NCI-H1930 (cell line): ENCODE results near the gene ARL2.
A peak's percentile ranks its signal among the peaks of the same experiment; 100 is the strongest.
"Not testable (repeated sequence)": the region's sequence is repeated elsewhere in the genome, so short reads cannot be mapped to it uniquely, and the experiment has no call there.

Experiments used
- DNase-seq, 2 experiments: peaks; one replicate each; lab custom pipeline; 2025; lab: John Stamatoyannopoulos, UW

ARL2 gene

GRCh38 chr11:65013888-65014725 is at the start of gene ARL2:
TSS of gene ARL2 (plus strand) at chr11:65014160. CDS start at chr11:65014208, 48 bp downstream.
- DNase-seq = peak; percentile 84 to 94

GRCh38 chr11:64967375-64967774 is 46.6 kb upstream of the ARL2 start:
- no peak for DNase-seq

- DNase-seq = no peak
Measured at GRCh38 chr11:64969209-64969608, 44.8 kb upstream of the ARL2 start.

- no peak for DNase-seq
Measured at GRCh38 chr11:64970731-64971151, 43.2 kb upstream of the ARL2 start.

- DNase-seq = peak; percentile 90 to 92
Measured at GRCh38 chr11:64971421-64972233, 42.3 kb upstream of the ARL2 start, which contains the start of gene MAJIN. TSS of gene MAJIN (minus strand) at chr11:64972108. CDS start at chr11:64959405, 12,703 bp downstream.

- no peak for DNase-seq
Measured at GRCh38 chr11:64974124-64974523, 39.8 kb upstream of the ARL2 start.

GRCh38 chr11:64976651-64977050 is 37.3 kb upstream of the ARL2 start:
- DNase-seq = no peak

- not testable (repeated sequence) for DNase-seq
Measured at GRCh38 chr11:64983339-64983738, 30.6 kb upstream of the ARL2 start.

- DNase-seq = no peak
Measured at GRCh38 chr11:64987998-64988854, 25.7 kb upstream of the ARL2 start.

- no peak for DNase-seq
Measured at GRCh38 chr11:64989416-64989815, 24.5 kb upstream of the ARL2 start.

- DNase-seq = no peak
Measured at GRCh38 chr11:64990222-64990923, 23.6 kb upstream of the ARL2 start.

- no peak for DNase-seq
Measured at GRCh38 chr11:64994318-64994717, 19.6 kb upstream of the ARL2 start.

- no peak for DNase-seq
Measured at GRCh38 chr11:64996327-64996709, 17.6 kb upstream of the ARL2 start.

- DNase-seq = peak; percentile 21 to 56
Measured at GRCh38 chr11:64996710-64997380, 17.1 kb upstream of the ARL2 start, which contains the start of gene BATF2. TSS of gene BATF2 (minus strand) at chr11:64996971. CDS start at chr11:64996914, 57 bp downstream.

GRCh38 chr11:64998141-64998540 is 15.8 kb upstream of the ARL2 start:
- DNase-seq = peak in 1 of 2 experiments; percentile 18

- DNase-seq = peak in 1 of 2 experiments; percentile 26
Measured at GRCh38 chr11:64998690-64999431, 15.1 kb upstream of the ARL2 start.

- no peak for DNase-seq
Measured at GRCh38 chr11:64999478-64999877, 14.5 kb upstream of the ARL2 start.

GRCh38 chr11:65002706-65003105 is 11.3 kb upstream of the ARL2 start:
- no peak for DNase-seq

- no peak for DNase-seq
Measured at GRCh38 chr11:65003282-65003681, 10.7 kb upstream of the ARL2 start.

- DNase-seq = not testable (repeated sequence)
Measured at GRCh38 chr11:65003968-65004367, 10.0 kb upstream of the ARL2 start.
